Immature natural killer cell (primary cell): ENCODE results near the gene LTC4S. TPM values are rescaled to one million over a fixed set of nuclear protein-coding genes. Genes with fewer than 3 reads are reported as not detected.

Experiments used
- DNase-seq, 3 donors: peaks; one replicate each; pipeline ENCODE4 v3.0.0; 2022; ENCODE audit warnings: mixed read lengths in 1 of 3
- H3K27ac Mint-ChIP-seq, 6 donors: one replicate each; pipeline ENCODE4 v1.8.0; 2020; ENCODE audit warnings: mixed read lengths in 6 of 6, mild to moderate bottlenecking in 5 of 6, inconsistent platforms in 4 of 6, moderate library complexity in 3 of 6
- H3K27me3 Mint-ChIP-seq, 3 donors: one replicate each; pipeline ENCODE4 v1.8.0; 2020 to 2021; ENCODE audit warnings: low read depth in 3 of 3, mild to moderate bottlenecking in 3 of 3, mixed read lengths in 3 of 3, moderate library complexity in 3 of 3, inconsistent platforms in 1 of 3
- H3K36me3 Mint-ChIP-seq, 3 donors: one replicate each; pipeline ENCODE4 v1.8.0; 2020; ENCODE audit warnings: mixed read lengths in 3 of 3, inconsistent platforms in 2 of 3, mild to moderate bottlenecking in 2 of 3
- H3K4me1 Mint-ChIP-seq, 2 donors: one replicate each; pipeline ENCODE4 v1.8.0; 2020; ENCODE audit warnings: inconsistent platforms in 2 of 2, mild to moderate bottlenecking in 2 of 2, mixed read lengths in 2 of 2, moderate library complexity in 1 of 2
- H3K4me3 Mint-ChIP-seq, 5 donors: one replicate each; pipeline ENCODE4 v1.8.0; 2020; ENCODE audit warnings: mild to moderate bottlenecking in 5 of 5, mixed read lengths in 5 of 5, inconsistent platforms in 3 of 5, moderate library complexity in 3 of 5
- H3K9me3 Mint-ChIP-seq, 6 donors: one replicate each; pipeline ENCODE4 v1.8.0; 2020; ENCODE audit warnings: mild to moderate bottlenecking in 6 of 6, mixed read lengths in 6 of 6, inconsistent platforms in 4 of 6, moderate library complexity in 3 of 6
- polyA plus RNA-seq, 3 donors: library from polyadenylated mRNA; unstranded; fragments of 300-500 nt; fragmentation: Illumina TruSeq; gene quantifications; one replicate each; pipeline ENCODE4 v1.2.3, GENCODE V29; 2021

LTC4S gene
- polyA plus RNA-seq, 3 donors from 2014 or later: 2.3 to 5.8 (median 5.8) TPM

DNA sequence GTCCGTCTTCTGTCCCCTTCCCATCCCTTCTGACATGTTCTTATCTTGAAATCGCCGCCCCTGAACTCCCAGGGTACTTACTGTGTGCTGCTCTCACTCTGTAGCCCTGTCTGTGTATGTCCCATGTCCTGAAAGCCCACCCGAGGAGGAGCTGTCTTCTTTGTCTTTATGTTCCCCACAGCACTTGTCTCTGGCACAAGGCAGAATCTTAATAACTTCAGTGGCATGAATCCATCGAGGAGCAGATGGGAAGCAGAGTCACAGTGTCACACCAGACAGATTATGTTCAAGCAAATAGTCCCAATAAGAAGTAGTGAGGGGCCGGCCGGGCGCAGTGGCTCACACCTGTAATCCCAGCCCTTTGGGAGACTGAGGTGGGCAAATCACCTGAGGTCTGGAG, 29.7 kb upstream of the LTC4S start:
- no peak for DNase-seq
- Mint-ChIP-seq H3K9me3 (no peaks in the 10 kb centered on the region), H3K4me3 (no peak overlapping the region), H3K27ac (no peak overlapping the region), H3K27me3 (peaks cover 0 to 3% (median 2%) of the 10 kb centered on the region in 3 donors), H3K36me3 (peaks cover 0 to 6% (median 3%) of the 10 kb centered on the region in 3 donors), H3K4me1 (peaks cover 53 to 68% of the 10 kb centered on the region in 2 donors)

DNA sequence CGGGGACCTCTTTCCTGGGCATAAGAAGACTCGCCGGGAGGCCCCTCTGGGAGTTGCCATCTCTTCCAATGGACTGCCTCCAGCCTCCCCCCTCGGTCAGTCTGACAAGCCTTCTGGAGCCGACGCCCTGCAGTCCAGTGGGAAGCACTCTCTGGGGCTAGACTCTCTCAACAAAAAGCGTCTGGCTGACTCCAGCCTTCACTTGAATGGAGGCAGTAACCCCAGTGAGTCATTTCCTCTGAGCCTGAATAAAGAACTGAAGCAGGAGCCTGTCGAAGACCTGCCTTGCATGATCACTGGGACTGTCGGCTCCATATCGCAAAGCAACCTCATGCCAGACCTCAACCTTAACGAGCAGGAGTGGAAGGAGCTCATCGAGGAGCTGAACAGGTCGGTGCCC, 28.4 kb upstream of the LTC4S start:
- Mint-ChIP-seq H3K36me3 (peaks cover 3 to 11% (median 3%) of the 10 kb centered on the region in 3 donors), H3K4me1 (peaks cover 40 to 55% of the 10 kb centered on the region in 2 donors), H3K9me3 (no peaks in the 10 kb centered on the region), H3K4me3 (no peak overlapping the region), H3K27ac (peak overlapping the region in 1 of 6 donors; percentile 28), H3K27me3 (peaks cover 0 to 2% (median 2%) of the 10 kb centered on the region in 3 donors)
- no peak for DNase-seq

DNA sequence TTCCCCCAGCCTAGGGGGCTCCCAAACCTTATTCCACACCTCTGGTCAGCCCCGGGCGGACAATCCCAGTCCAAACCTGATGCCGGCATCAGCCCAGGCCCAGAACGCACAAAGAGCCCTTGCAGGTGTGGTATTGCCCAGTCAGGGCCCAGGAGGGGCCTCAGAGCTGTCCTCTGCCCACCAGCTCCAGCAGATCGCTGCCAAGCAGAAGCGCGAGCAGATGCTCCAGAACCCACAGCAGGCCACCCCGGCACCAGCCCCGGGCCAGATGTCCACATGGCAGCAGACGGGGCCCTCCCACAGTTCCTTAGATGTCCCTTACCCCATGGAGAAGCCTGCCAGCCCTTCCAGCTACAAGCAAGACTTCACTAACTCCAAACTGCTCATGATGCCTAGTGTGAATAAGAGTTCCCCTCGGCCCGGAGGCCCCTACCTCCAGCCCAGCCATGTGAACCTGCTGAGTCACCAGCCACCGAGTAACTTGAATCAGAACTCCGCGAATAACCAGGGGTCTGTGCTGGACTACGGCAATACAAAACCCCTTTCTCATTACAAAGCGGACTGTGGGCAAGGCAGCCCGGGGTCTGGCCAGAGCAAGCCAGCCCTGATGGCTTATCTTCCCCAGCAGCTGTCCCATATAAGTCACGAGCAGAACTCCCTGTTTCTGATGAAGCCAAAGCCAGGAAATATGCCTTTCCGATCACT, 27.6 kb upstream of the LTC4S start:
- peaks cover 3 to 18% (median 3%) of the 10 kb centered on the region in 3 donors for H3K36me3 Mint-ChIP-seq
- H3K27me3 Mint-ChIP-seq: peaks cover 0 to 2% (median 0%) of the 10 kb centered on the region in 3 donors
- H3K4me1 Mint-ChIP-seq: peaks cover 38 to 56% of the 10 kb centered on the region in 2 donors
- peak overlapping the region in 1 of 6 donors; percentile 58 for H3K27ac Mint-ChIP-seq
- no peak for DNase-seq
- no peak overlapping the region for H3K4me3 Mint-ChIP-seq
- H3K9me3 Mint-ChIP-seq: no peaks in the 10 kb centered on the region

DNA sequence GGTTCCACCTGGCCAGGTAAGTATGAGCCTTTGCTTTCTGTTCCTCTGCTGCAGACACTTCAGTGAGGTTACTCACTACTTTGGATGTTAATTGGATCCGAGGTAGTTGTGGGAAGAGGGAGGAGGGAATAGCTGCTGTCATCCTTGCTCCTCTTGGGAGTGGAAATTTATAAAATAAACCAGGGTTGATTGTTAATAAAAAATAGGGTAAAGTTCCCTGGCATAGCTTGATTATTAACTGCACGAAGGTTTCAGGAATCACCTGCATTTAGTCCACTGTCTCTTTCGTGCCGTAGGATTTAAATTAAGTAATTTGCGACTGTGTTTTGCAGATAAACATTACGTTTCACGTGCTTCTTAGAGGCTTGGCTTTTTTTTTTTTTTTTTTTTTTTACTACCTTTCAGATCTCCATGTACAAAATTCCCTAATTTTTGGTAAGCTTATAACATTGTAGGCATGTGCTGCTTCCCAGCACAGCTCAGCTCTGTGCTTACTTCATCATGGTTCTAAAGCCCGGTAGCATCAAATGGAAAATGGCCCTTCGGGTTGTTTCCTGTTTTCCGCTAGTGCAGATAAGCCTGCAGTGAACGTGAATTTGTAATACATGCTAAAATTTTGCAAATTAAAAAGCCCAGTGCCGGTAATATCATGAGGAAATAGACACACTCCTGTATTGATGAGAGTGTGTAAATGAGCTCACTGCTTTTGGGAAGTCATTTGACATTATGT, 26.9 kb upstream of the LTC4S start:
- no peak for DNase-seq
- Mint-ChIP-seq H3K36me3 (peaks cover 3 to 21% (median 6%) of the 10 kb centered on the region in 3 donors), H3K4me1 (peaks cover 34 to 50% of the 10 kb centered on the region in 2 donors), H3K27ac (peak overlapping the region in 1 of 6 donors; percentile 58), H3K4me3 (no peak overlapping the region), H3K9me3 (no peaks in the 10 kb centered on the region), H3K27me3 (no peaks in the 10 kb centered on the region)

DNA sequence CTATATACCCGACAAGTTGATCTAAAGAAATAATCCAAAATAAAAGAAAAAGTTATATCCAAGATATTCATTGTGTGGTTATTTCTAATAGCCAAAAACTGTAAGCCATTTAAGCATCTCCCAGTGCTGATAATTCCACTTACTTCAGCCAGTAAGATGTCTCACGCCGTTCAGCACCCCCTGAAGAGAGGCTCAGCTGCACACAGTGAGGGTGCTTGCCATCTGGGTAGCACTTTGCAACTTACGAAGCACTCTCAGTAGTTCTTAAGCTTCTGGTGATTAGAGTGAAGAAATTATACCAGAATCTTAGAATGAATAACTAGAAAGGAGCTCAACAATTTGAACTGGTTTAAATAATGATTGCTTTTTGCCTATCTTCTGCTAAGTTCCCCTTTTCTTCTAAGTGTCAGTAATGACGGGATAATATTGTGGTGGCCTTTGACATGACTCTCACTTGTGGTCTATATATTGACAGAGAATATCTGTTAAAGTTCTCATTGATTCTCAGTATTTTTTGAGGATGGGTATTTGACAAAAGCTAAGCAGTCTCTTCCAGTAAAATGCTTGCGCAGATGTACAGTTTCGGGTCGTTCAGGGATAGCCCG, 26.2 kb upstream of the LTC4S start:
- Mint-ChIP-seq H3K4me1 (peaks cover 27 to 43% of the 10 kb centered on the region in 2 donors), H3K9me3 (no peaks in the 10 kb centered on the region), H3K27ac (peak overlapping the region in 2 of 6 donors; percentile 7 to 29), H3K36me3 (peaks cover 3 to 27% (median 10%) of the 10 kb centered on the region in 3 donors), H3K27me3 (peaks cover 0 to under 1% (median 0%) of the 10 kb centered on the region in 3 donors), H3K4me3 (no peak overlapping the region)
- no peak for DNase-seq

DNA sequence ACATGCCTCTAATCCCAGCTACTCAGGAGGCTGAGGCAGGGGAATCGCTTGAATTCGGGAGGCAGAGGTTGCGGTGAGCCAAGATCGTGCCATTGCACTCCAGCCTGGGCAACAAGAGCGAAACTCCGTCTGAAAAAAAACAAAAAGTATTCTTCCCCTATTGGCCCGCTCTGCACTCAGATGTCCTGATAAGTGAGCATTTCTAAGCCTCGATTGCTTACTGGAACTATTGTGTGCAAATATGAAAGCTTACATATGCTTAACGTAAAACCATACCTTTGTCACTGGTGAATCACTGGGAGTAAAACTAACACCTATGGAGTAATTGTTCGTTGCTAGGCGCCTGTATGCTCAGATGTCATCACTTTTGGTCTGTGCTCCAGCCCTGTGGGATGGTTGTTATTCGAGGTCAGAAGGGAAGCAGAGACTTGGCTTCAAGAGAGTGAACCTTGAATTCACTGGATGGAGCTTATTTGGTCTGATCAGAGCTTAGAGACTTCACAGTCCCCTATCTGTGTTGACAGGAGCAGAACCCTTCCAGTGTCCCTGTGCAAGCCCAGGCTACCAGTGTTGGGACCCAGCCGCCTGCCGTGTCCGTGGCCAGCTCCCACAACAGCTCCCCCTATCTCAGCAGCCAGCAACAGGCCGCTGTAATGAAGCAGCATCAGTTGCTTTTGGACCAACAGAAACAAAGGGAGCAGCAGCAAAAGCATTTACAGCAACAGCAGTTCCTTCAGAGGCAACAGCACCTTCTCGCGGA, 25.3 kb upstream of the LTC4S start:
- no peak for DNase-seq
- no peaks in the 10 kb centered on the region for H3K9me3 Mint-ChIP-seq
- peaks cover 0 to 4% (median 0%) of the 10 kb centered on the region in 3 donors for H3K27me3 Mint-ChIP-seq
- H3K4me3 Mint-ChIP-seq: no peak overlapping the region
- no peak overlapping the region for H3K27ac Mint-ChIP-seq
- H3K36me3 Mint-ChIP-seq: peaks cover 7 to 31% (median 15%) of the 10 kb centered on the region in 3 donors
- peaks cover 19 to 34% of the 10 kb centered on the region in 2 donors for H3K4me1 Mint-ChIP-seq

DNA sequence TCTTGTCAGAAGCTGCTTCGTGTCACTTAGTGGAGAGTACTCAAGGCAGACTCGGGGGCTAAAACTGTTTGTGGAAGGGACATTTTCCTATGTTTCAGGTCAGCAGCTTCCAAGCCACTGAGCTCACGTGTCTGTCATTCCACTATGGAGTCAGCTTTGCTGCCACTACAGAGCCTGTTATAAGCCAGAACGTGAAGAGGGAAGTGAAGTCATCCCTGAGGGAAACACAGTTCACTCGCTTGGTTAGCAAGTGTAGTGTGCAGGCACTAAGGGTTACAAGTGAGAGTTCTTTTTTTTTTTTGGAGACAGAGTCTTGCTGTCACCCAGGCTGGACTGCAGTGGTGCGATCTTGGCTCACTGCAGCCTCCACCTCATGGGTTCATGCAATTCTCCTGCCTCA, 24.5 kb upstream of the LTC4S start:
- Mint-ChIP-seq H3K27ac (no peak overlapping the region), H3K36me3 (peaks cover 7 to 31% (median 15%) of the 10 kb centered on the region in 3 donors), H3K9me3 (no peaks in the 10 kb centered on the region), H3K4me1 (peaks cover 12 to 26% of the 10 kb centered on the region in 2 donors), H3K27me3 (peaks cover 0 to 4% (median 0%) of the 10 kb centered on the region in 3 donors), H3K4me3 (no peak overlapping the region)
- DNase-seq: no peak

DNA sequence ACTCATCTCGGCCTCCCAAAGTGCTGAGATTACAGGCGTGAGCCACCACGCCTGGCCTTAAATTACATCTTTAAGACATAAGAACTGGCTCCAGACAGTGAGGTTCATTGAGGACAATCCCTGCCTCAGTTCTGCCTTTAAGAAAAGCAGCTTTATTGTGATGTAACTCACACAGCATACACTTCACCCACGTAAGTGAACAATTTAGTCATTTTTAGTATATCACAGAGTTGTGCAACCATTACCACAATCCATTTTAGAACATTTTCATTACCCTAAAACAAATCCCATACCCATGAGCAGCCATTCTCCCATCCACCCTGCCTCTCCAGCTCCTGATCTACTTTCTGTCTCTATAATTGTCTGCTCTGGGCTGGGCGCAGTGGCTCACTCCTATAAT, 24.0 kb upstream of the LTC4S start:
- H3K4me3 Mint-ChIP-seq: no peak overlapping the region
- H3K4me1 Mint-ChIP-seq: peaks cover 12 to 26% of the 10 kb centered on the region in 2 donors
- H3K27ac Mint-ChIP-seq: no peak overlapping the region
- peaks cover 0 to 4% (median 0%) of the 10 kb centered on the region in 3 donors for H3K27me3 Mint-ChIP-seq
- no peaks in the 10 kb centered on the region for H3K9me3 Mint-ChIP-seq
- DNase-seq: no peak
- H3K36me3 Mint-ChIP-seq: peaks cover 10 to 31% (median 15%) of the 10 kb centered on the region in 3 donors

DNA sequence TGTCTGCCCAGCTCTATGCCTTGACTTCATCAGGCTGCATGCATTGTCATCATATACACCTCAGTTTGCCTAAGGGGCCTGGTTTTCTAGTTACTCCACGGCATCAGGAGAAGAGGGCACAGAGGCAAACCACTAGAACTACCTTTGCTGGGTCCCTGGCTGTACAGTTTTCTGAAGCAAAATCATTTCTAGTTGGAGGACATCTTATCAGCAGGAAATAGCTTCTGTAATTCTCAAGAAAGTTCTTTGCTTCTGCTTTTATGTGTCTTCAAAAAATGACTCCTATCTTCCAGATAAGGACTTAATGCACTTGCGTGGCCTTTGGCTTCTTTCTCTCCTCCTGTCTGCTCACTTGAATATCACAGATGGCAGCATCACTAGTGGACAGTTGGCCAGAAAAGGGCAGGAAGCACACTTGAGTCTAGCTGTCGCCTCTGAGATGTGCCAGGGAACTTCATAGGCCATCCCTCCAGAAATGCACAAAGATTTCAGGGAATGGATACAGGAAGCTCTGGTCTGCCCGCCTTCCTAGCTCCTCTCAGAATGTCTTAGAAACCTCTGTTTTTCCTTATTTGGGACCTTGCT, 22.4 kb upstream of the LTC4S start:
- H3K9me3 Mint-ChIP-seq: no peaks in the 10 kb centered on the region
- no peak overlapping the region for H3K4me3 Mint-ChIP-seq
- H3K36me3 Mint-ChIP-seq: peaks cover 14 to 39% (median 18%) of the 10 kb centered on the region in 3 donors
- no peak overlapping the region for H3K27ac Mint-ChIP-seq
- no peak for DNase-seq
- H3K4me1 Mint-ChIP-seq: peaks cover 4 to 24% of the 10 kb centered on the region in 2 donors
- peaks cover 0 to 4% (median 0%) of the 10 kb centered on the region in 3 donors for H3K27me3 Mint-ChIP-seq

DNA sequence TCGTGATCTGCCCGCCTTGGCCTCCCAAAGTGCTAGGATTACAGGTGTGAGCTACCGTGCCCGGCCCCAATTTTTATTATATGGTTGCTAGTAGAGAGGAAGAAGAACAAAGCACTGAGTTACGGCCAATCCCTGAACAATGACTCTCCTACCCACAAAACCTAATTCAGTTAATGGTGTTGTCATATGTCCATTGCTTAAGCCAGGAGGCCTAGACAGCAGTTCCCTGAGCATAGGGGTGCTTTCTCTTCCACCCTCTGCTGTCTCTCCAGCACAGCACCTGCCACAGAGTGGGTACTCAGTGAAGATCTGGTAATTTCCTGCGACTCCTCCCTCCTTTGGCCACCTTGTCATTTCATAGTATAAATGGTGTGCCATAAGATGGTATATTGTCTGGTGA, 21.4 kb upstream of the LTC4S start:
- Mint-ChIP-seq H3K27ac (peak overlapping the region in 1 of 6 donors; percentile 14), H3K36me3 (peaks cover 14 to 39% (median 18%) of the 10 kb centered on the region in 3 donors)

DNA sequence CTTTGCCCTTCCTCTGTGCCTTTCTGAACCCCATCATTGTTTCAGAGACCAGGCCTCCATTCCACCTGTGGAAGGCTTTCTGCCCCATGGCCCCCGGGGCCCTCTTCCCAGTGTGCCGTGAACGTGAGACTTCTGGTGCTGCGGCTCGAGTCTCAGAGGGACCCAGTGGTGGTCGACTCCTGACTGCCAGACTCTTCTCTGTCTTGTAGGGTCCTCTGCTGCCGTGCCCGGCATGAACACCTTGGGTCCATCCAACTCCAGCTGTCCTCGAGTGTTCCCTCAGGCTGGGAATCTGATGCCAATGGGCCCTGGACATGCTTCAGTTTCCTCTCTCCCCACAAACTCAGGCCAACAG, 20.1 kb upstream of the LTC4S start:
- H3K4me1 Mint-ChIP-seq: peaks cover under 1 to 6% of the 10 kb centered on the region in 2 donors
- DNase-seq: no peak
- H3K27me3 Mint-ChIP-seq: peaks cover 0 to 4% (median 1%) of the 10 kb centered on the region in 3 donors
- peaks cover 14 to 40% (median 15%) of the 10 kb centered on the region in 3 donors for H3K36me3 Mint-ChIP-seq
- no peak overlapping the region for H3K4me3 Mint-ChIP-seq
- H3K27ac Mint-ChIP-seq: no peak overlapping the region
- no peaks in the 10 kb centered on the region for H3K9me3 Mint-ChIP-seq

More for the DNA sequence above, 21.4 kb upstream of the LTC4S start:
- Mint-ChIP-seq H3K4me3 (no peak overlapping the region), H3K27me3 (peaks cover 0 to 4% (median 0%) of the 10 kb centered on the region in 3 donors), H3K9me3 (no peaks in the 10 kb centered on the region), H3K4me1 (peaks cover 0 to 14% of the 10 kb centered on the region in 2 donors)
- DNase-seq: no peak

DNA sequence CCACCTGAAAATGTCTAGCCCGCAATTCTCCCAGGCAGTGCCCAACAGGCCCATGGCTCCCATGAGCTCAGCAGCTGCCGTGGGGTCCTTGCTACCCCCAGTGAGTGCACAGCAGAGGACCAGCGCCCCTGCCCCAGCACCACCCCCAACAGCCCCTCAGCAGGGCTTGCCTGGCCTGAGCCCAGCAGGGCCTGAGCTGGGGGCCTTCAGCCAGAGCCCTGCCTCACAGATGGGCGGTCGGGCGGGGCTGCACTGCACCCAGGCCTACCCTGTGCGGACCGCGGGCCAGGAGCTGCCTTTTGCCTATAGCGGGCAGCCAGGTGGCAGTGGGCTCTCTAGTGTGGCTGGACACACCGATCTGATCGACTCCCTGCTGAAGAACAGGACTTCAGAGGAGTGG, 19.3 kb upstream of the LTC4S start:
- H3K27me3 Mint-ChIP-seq: peaks cover 0 to 4% (median 3%) of the 10 kb centered on the region in 3 donors
- H3K4me3 Mint-ChIP-seq: no peak overlapping the region
- no peak for DNase-seq
- H3K36me3 Mint-ChIP-seq: peaks cover 14 to 37% (median 15%) of the 10 kb centered on the region in 3 donors
- peak overlapping the region in 1 of 6 donors; percentile 46 for H3K27ac Mint-ChIP-seq
- H3K9me3 Mint-ChIP-seq: no peaks in the 10 kb centered on the region
- H3K4me1 Mint-ChIP-seq: peaks cover 2 to 6% of the 10 kb centered on the region in 2 donors

DNA sequence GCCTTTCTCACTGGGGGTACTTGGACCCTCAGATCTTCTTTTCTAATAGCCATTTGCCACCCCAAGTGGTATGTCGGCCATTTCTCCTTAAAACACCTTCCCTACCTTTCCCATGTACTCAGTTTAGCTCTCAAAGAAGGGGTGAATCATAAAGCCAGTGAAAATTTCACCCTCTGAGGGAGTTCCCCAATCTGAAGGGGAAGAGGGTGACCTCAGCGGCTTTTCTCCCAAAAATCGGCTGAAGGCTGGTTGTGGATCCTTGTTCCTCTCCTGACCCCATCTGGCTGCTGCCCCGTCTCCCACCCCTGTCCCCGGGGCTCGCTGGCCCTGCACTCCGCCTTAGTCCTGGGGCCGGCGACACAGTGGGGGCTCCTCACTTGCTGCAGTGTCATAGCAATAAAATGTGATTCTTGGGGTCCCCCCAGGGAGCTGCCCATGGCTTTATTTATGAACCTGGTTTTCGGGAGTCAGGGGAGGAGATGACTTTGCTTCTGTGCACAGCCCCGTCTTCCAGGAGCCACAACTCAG, 17.3 kb upstream of the LTC4S start:
- H3K9me3 Mint-ChIP-seq: no peaks in the 10 kb centered on the region
- H3K4me3 Mint-ChIP-seq: no peak overlapping the region
- H3K27me3 Mint-ChIP-seq: peaks cover 0 to 6% (median 5%) of the 10 kb centered on the region in 3 donors
- DNase-seq: no peak
- peaks cover 5 to 6% of the 10 kb centered on the region in 2 donors for H3K4me1 Mint-ChIP-seq
- peaks cover 18 to 30% (median 18%) of the 10 kb centered on the region in 3 donors for H3K36me3 Mint-ChIP-seq
- H3K27ac Mint-ChIP-seq: no peak overlapping the region
